Measurements from ENCODE around the gene FAM89B. TPM values are rescaled to one million over a fixed set of nuclear protein-coding genes. Genes with fewer than 3 reads are reported as not detected.

Gene FAM89B
- total RNA-seq, 3 donors from 2014 or later: 26.4 to 61.2 (median 28.5) TPM

GRCh38 chr11:65538232-65538914, 34.0 kb upstream of the FAM89B start:
- no peaks in the 10 kb centered on the region for H3K9me3 ChIP-seq
- peaks cover 17% of the 10 kb centered on the region for H3K4me1 ChIP-seq (ENCODE audit: low read depth)
- ATAC-seq (no peak), DNase-seq (peak in 1 of 3 donors; percentile 63)
- TF ChIP-seq CTCF (IDR thresholded peaks at IDR 0.05): no peak
- no peaks in the 10 kb centered on the region for H3K36me3 ChIP-seq (ENCODE audit: low read depth)
- intact Hi-C loops (cut with DNase I, micrococcal nuclease): loop anchor here in 1 of 2 donors (10.0 kb wide), 1 partner anchor 56 kb away; the partner anchor contains the start of gene KCNK7
- H3K4me3 ChIP-seq: no peak overlapping the region

DNA sequence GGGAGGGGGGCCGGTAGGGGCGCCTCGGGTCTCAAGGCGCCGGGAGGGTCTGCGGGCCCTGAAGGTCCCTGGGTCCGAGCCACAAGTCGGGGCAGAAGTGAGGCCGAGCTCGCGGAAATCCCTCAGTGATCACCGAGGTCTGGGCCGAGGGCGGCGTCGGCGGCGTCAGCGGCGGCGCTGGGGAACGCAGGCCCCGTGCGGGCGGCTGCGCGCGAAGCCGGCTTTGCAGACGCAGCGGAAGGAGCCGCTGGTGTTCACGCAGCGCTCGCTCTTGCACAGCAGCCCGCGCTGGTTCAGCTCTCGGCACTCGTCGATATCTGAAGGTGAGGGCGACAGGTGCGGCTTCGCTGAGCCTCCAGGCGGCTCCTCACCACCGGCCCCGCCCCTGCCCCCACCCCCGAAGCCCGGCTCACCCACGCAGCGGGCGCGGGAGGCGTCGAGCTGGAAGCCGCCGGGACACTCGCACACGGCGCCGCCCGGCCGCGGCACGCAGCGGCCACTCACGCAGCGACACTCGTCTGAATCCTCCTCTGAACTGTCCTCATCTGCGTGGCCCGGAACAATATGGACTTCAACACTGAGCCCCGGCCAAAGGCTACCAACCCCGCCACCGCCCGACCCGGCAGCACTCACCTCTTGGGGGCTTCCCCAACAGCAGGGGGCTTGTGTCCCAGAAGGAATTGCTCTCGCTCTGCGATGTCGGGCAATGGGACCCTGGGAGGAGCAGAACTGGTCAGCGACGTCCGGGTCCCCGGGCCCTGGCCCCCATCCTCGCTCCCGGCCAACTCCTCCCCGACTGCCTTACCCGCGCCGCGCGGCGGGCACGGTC, 33.2 kb upstream of the FAM89B start:
- intact Hi-C loops (cut with DNase I, micrococcal nuclease): loop anchor here in 1 of 2 donors (10.0 kb wide), 1 partner anchor 56 kb away; the partner anchor contains the start of gene KCNK7
- Histone ChIP-seq H3K9me3 (no peaks in the 10 kb centered on the region), H3K4me1 (ENCODE audit: low read depth) (peaks cover 17% of the 10 kb centered on the region), H3K4me3 (no peak overlapping the region), H3K36me3 (ENCODE audit: low read depth) (no peaks in the 10 kb centered on the region)
- no peak for ATAC-seq
- TF ChIP-seq CTCF (IDR thresholded peaks at IDR 0.05): no peak
- peak in 1 of 3 donors; percentile 62 for DNase-seq

DNA sequence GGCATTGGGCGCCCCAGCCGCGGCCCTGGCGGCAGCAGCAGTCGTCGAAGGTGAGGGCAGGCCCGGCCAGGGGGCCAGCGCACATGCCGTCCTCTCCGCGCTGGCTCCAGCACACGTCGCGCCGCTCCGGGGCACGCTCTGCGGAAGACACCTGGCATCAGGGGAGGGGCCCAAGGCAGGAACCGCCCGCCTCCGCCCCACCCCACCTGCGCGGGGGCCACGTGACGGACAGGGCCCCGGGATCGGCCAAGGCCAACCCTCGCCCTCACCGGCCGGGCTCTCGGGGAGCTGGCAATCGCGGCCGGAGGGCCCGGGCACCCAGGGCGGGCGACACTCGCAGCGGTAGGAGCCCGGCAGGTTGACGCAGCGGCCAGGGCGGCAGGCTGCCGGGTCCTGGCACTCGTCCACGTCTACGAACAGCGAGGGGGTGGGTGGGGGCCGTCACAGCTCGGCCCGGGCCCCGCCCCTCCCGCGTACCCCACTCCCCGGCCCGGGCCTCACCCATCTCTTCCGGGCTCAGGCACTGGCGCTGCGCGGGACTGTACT, 32.5 kb upstream of the FAM89B start:
- no peaks in the 10 kb centered on the region for H3K36me3 ChIP-seq (ENCODE audit: low read depth)
- ATAC-seq: peak; percentile 73
- H3K4me1 ChIP-seq (ENCODE audit: low read depth): peaks cover 17% of the 10 kb centered on the region
- H3K9me3 ChIP-seq: no peaks in the 10 kb centered on the region
- peak overlapping the region; percentile 30 for H3K4me3 ChIP-seq
- intact Hi-C loops (cut with DNase I, micrococcal nuclease): loop anchor here in 1 of 2 donors (10.0 kb wide), 1 partner anchor 55 kb away; the partner anchor contains the start of gene KCNK7
- peak; percentile 86 to 92 (median 90) for DNase-seq
- peak; percentile 26 for TF ChIP-seq CTCF (IDR thresholded peaks at IDR 0.05)

GRCh38 chr11:65540290-65541092, 31.8 kb upstream of the FAM89B start:
- Histone ChIP-seq H3K9me3 (no peaks in the 10 kb centered on the region), H3K36me3 (ENCODE audit: low read depth) (no peaks in the 10 kb centered on the region), H3K4me3 (peak overlapping the region; percentile 30), H3K4me1 (ENCODE audit: low read depth) (peaks cover 17% of the 10 kb centered on the region)
- ATAC-seq: peak; percentile 93
- TF ChIP-seq CTCF (IDR thresholded peaks at IDR 0.05): peak; percentile 42
- DNase-seq: peak; percentile 96 to 97 (median 96)
- intact Hi-C loops (cut with DNase I, micrococcal nuclease): no loop called here

Data from mucosa of descending colon (tissue), 3 donors.